ENCODE data around the gene SCN4A. TPM values are rescaled to one million over a fixed set of nuclear protein-coding genes. Genes with fewer than 3 reads are reported as not detected.
A peak's percentile ranks its signal among the peaks of the same experiment; 100 is the strongest.
"Not testable (repeated sequence)": the region's sequence is repeated elsewhere in the genome, so short reads cannot be mapped to it uniquely, and the experiment has no call there.

The SCN4A gene
- total and polyA plus RNA-seq, 7 donors = 3.8 to 137 (median 45.9) TPM

GRCh38 chr17:63984651-63985386 is 12.1 kb upstream of the SCN4A start:
- TF ChIP-seq CTCF (IDR thresholded peaks at IDR 0.05) = no peak
- DNase-seq (peak; percentile 63 to 87), ATAC-seq (peak; percentile 60 to 68 (median 64))
- Histone ChIP-seq H3K27me3 (ENCODE audit: insufficient read depth in 3 of 3, low read length in 2 of 3) (no peaks in the 10 kb centered on the region), H3K9me3 (no peaks in the 10 kb centered on the region), H3K36me3 (ENCODE audit: insufficient read depth in 1 of 2, low read depth in 1 of 2) (peaks cover 0 to 8% of the 10 kb centered on the region in 2 donors), H3K4me3 (peak overlapping the region; percentile 66), H3K27ac (peak overlapping the region; percentile 93), H3K4me1 (peaks cover 75% of the 10 kb centered on the region)
- 11 to 25% (median 19%) methylated on average over 16 of the region's 16 CpGs for WGBS, 3 donors
- intact Hi-C loops (cut with DNase I) = loop anchor here in 1 of 2 donors (5.0 kb wide), 1 partner anchor 33 kb away; no protein-coding TSS in a partner anchor

- 19 to 27% (median 24%) methylated on average over 5 of the region's 5 CpGs for WGBS, 3 donors
- H3K4me1 ChIP-seq = peaks cover 77% of the 10 kb centered on the region
- peak overlapping the region; percentile 15 for H3K4me3 ChIP-seq
- peaks cover 0 to 8% of the 10 kb centered on the region in 2 donors for H3K36me3 ChIP-seq (ENCODE audit: insufficient read depth in 1 of 2, low read depth in 1 of 2)
- no peak for TF ChIP-seq CTCF (IDR thresholded peaks at IDR 0.05)
- no peaks in the 10 kb centered on the region for H3K27me3 ChIP-seq (ENCODE audit: insufficient read depth in 3 of 3, low read length in 2 of 3)
- peak in 1 of 2 donors; percentile 66 for DNase-seq
- intact Hi-C loops (cut with DNase I) = no loop called here
- ATAC-seq = peak in 1 of 4 donors; percentile 8
- H3K27ac ChIP-seq = peak overlapping the region; percentile 93
- H3K9me3 ChIP-seq = no peaks in the 10 kb centered on the region
Measured at GRCh38 chr17:63984236-63984635, 11.5 kb upstream of the SCN4A start.

GRCh38 chr17:63983320-63983719 is 10.6 kb upstream of the SCN4A start:
- DNase-seq (peak in 1 of 2 donors; percentile 63), ATAC-seq (no peak)
- WGBS, 3 donors = 6 to 15% (median 7%) methylated on average over 7 of the region's 7 CpGs
- peak overlapping the region; percentile 15 for H3K4me3 ChIP-seq
- TF ChIP-seq CTCF (IDR thresholded peaks at IDR 0.05) = no peak
- no peaks in the 10 kb centered on the region for H3K9me3 ChIP-seq
- H3K27ac ChIP-seq = peak overlapping the region; percentile 93
- H3K36me3 ChIP-seq (ENCODE audit: insufficient read depth in 1 of 2, low read depth in 1 of 2) = peaks cover 0 to 12% of the 10 kb centered on the region in 2 donors
- peaks cover 86% of the 10 kb centered on the region for H3K4me1 ChIP-seq
- intact Hi-C loops (cut with DNase I) = no loop called here
- H3K27me3 ChIP-seq (ENCODE audit: insufficient read depth in 3 of 3, low read length in 2 of 3) = no peaks in the 10 kb centered on the region

- Histone ChIP-seq H3K36me3 (ENCODE audit: insufficient read depth in 1 of 2, low read depth in 1 of 2) (peaks cover 0 to 12% of the 10 kb centered on the region in 2 donors), H3K27ac (peak overlapping the region; percentile 93)
- intact Hi-C loops (cut with DNase I) = not testable (repeated sequence)
Measured at GRCh38 chr17:63982641-63983040, 9.9 kb upstream of the SCN4A start.

GRCh38 chr17:63978272-63979200 is 5.8 kb upstream of the SCN4A start:
- peaks cover 94% of the 10 kb centered on the region for H3K4me1 ChIP-seq
- 37 to 61% (median 43%) methylated on average over 13 of the region's 13 CpGs for WGBS, 3 donors
- ATAC-seq = no peak
- peak overlapping the region; percentile 93 for H3K27ac ChIP-seq
- TF ChIP-seq CTCF (IDR thresholded peaks at IDR 0.05) = no peak
- H3K27me3 ChIP-seq (ENCODE audit: insufficient read depth in 3 of 3, low read length in 2 of 3) = no peaks in the 10 kb centered on the region
- peaks cover 0 to 14% of the 10 kb centered on the region in 2 donors for H3K36me3 ChIP-seq (ENCODE audit: insufficient read depth in 1 of 2, low read depth in 1 of 2)
- H3K9me3 ChIP-seq = no peaks in the 10 kb centered on the region
- DNase-seq = peak in 1 of 2 donors; percentile 53
- no peak overlapping the region for H3K4me3 ChIP-seq
- intact Hi-C loops (cut with DNase I) = no loop called here

More at GRCh38 chr17:63982641-63983040, 9.9 kb upstream of the SCN4A start:
- 70 to 95% (median 72%) methylated on average over 2 of the region's 2 CpGs for WGBS, 3 donors
- ATAC-seq; H3K4me3 ChIP-seq; DNase-seq; H3K9me3 ChIP-seq; H3K27me3 ChIP-seq (ENCODE audit: insufficient read depth in 3 of 3, low read length in 2 of 3): not testable (repeated sequence)
- H3K4me1 ChIP-seq = peaks cover 91% of the 10 kb centered on the region

Data from psoas muscle (tissue), 8 donors.